Transverse colon (tissue), 4 donors: Measurements from ENCODE around the gene PTGR3. TPM values are rescaled to one million over a fixed set of nuclear protein-coding genes. Genes with fewer than 3 reads are reported as not detected.

Source experiments
- DNase-seq: peaks from one replicate; pipeline ENCODE4 v3.0.0-alpha.2; 2019
- H3K27ac ChIP-seq, 4 donors: fragments of 200-600 bp; sonication (generic); 2 replicates each; pipeline ENCODE4 v1.5.1; 2016 to 2018; ENCODE audit warnings: inconsistent platforms in 4 of 4
- H3K27me3 ChIP-seq: fragments of 200-600 bp; sonication (generic); 2 replicates; pipeline ENCODE4 v1.5.1; 2017; ENCODE audit warnings: inconsistent platforms
- H3K36me3 ChIP-seq, 4 donors: fragments of 200-600 bp; sonication (generic); 2 replicates each; pipeline ENCODE4 v1.5.1; 2017 to 2019; ENCODE audit warnings: inconsistent platforms in 4 of 4
- H3K4me1 ChIP-seq, 4 donors: fragments of 200-600 bp; sonication (generic); 2 replicates each; pipeline ENCODE4 v1.5.1; 2017 to 2020; ENCODE audit warnings: inconsistent platforms in 4 of 4
- H3K4me3 ChIP-seq, 4 donors: fragments of 200-600 bp; sonication (generic); 1 replicate in 1 of 4; 2 replicates in 3 of 4; pipeline versions ENCODE4 v1.5.1 to v1.6.1; 2017 to 2019; ENCODE audit warnings: inconsistent platforms in 4 of 4
- H3K9me3 ChIP-seq, 2 donors: fragments of 200-600 bp; sonication (generic); 2 replicates each; pipeline ENCODE4 v1.5.1; 2017 to 2019; ENCODE audit warnings: inconsistent platforms in 2 of 2
- CTCF ChIP-seq, 5 experiments: fragments of 200-600 bp in 3 of 5; fragments of 450-650 bp in 2 of 5; sonication (generic) in 3 of 5; IDR thresholded peaks; 1 replicate in 2 of 5; 2 replicates in 3 of 5; pipeline ENCODE4 v1.5.1; 2016 to 2017; ENCODE audit warnings: antibody characterized with exemption in 5 of 5, inconsistent platforms in 3 of 5, mild to moderate bottlenecking in 2 of 5, moderate library complexity in 1 of 5
- EP300 ChIP-seq: sonication (generic); formaldehyde crosslinking; IDR thresholded peaks from one replicate; pipeline ENCODE4 v1.6.1; 2017; ENCODE audit warnings: antibody characterized with exemption, low read depth
- POLR2A ChIP-seq: fragments of 450-650 bp; IDR thresholded peaks from one replicate; pipeline ENCODE4 v1.6.1; 2016; ENCODE audit warnings: antibody characterized with exemption, mild to moderate bottlenecking, moderate library complexity
- POLR2AphosphoS5 ChIP-seq, 3 donors: sonication (generic); formaldehyde crosslinking; IDR thresholded peaks; one replicate each; pipeline ENCODE4 v1.6.1; 2016; ENCODE audit warnings: antibody characterized with exemption in 3 of 3
- WGBS, 2 donors: methylation state at CpG; one replicate each; pipeline ENCODE4 v1.1.5; 2018; ENCODE audit warnings: low coverage in 1 of 2; 5-methylcytosine and 5-hydroxymethylcytosine counted together
- in situ Hi-C, 4 donors: fragments of 200-750 bp; cut with MboI; loops; one replicate each; pipeline versions ENCODE4 v1.15.0 to v1.15.1; 2017; ENCODE audit warnings: low sequenced_read_pairs in 3 of 4, low pct_ligation_motif_present in 1 of 4, low pct_unique_long_range_greater_than_20kb in 1 of 4
- intact Hi-C: fragments of 100-400 bp; cut with DNase I; formaldehyde crosslinking; loops from one replicate; pipeline ENCODE4 v1.15.1; 2023; ENCODE audit warnings: low total_unique reads
- total RNA-seq, 4 donors: library from RNA; depleted of rRNA; stranded (reverse); fragments of >200 nt; gene quantifications; one replicate each; pipeline ENCODE4 v1.1.0, GENCODE V29; 2016

The PTGR3 gene
- total RNA-seq, 4 donors from 2014 or later: 10.1 to 45.9 (median 23.4) TPM

GRCh38 chr18:75250471-75250821 is 41.5 kb upstream of the PTGR3 start:
- no peaks in the 10 kb centered on the region for H3K36me3 ChIP-seq
- in situ Hi-C loops (no loop called here), intact Hi-C loops (loop anchor here (10.0 kb wide), 1 partner anchor 46 kb away; the partner anchor contains the start of gene PTGR3)
- WGBS, 2 donors: 95% methylated on average over 19 of the region's 20 CpGs; no CpG with 5 or more reads in 1 of the 2 donors
- peaks cover 12 to 48% (median 21%) of the 10 kb centered on the region in 4 donors for H3K4me1 ChIP-seq
- no peaks in the 10 kb centered on the region for H3K27me3 ChIP-seq
- no peak for TF ChIP-seq EP300
- TF ChIP-seq POLR2AphosphoS5 (IDR thresholded peaks at IDR 0.05): no peak
- no peak overlapping the region for H3K4me3 ChIP-seq
- no peaks in the 10 kb centered on the region for H3K9me3 ChIP-seq
- H3K27ac ChIP-seq: no peak overlapping the region
- no peak for DNase-seq

- TF ChIP-seq EP300 (no peak), POLR2AphosphoS5 (IDR thresholded peaks at IDR 0.05) (no peak), CTCF (IDR thresholded peaks at IDR 0.05) (no peak), POLR2A (no peak)
- no peaks in the 10 kb centered on the region for H3K9me3 ChIP-seq
- H3K27me3 ChIP-seq: no peaks in the 10 kb centered on the region
- no peak for DNase-seq
- WGBS, 2 donors: 68 to 86% methylated on average over 5 to 18 of the region's 18 CpGs
- H3K27ac ChIP-seq: peak overlapping the region in 1 of 4 donors; percentile 79
- in situ Hi-C loops (no loop called here), intact Hi-C loops (loop anchor here (10.0 kb wide), 1 partner anchor 45 kb away; the partner anchor contains the start of gene PTGR3)
- H3K4me3 ChIP-seq: no peak overlapping the region
- no peaks in the 10 kb centered on the region for H3K36me3 ChIP-seq
- H3K4me1 ChIP-seq: peaks cover 12 to 48% (median 21%) of the 10 kb centered on the region in 4 donors
Observed at GRCh38 chr18:75249672-75250470, 40.9 kb upstream of the PTGR3 start.

GRCh38 chr18:75249175-75249518 is 40.2 kb upstream of the PTGR3 start:
- in situ Hi-C loops: no loop called here
- Histone ChIP-seq H3K4me3 (no peak overlapping the region), H3K27me3 (no peaks in the 10 kb centered on the region), H3K27ac (peak overlapping the region; percentile 70 to 82 (median 78)), H3K36me3 (no peaks in the 10 kb centered on the region), H3K4me1 (peaks cover 12 to 43% (median 21%) of the 10 kb centered on the region in 4 donors), H3K9me3 (no peaks in the 10 kb centered on the region)
- intact Hi-C loops: no loop called here
- TF ChIP-seq POLR2A: no peak
- no peak for TF ChIP-seq CTCF (IDR thresholded peaks at IDR 0.05)
- no peak for TF ChIP-seq EP300
- TF ChIP-seq POLR2AphosphoS5 (IDR thresholded peaks at IDR 0.05): no peak
- WGBS, 2 donors: 96% methylated on average over 4 of the region's 9 CpGs; no CpG with 5 or more reads in 1 of the 2 donors
- DNase-seq: no peak

GRCh38 chr18:75248426-75249174 is 39.7 kb upstream of the PTGR3 start:
- no peaks in the 10 kb centered on the region for H3K27me3 ChIP-seq
- in situ Hi-C loops: no loop called here
- 66 to 84% methylated on average over 6 to 20 of the region's 20 CpGs for WGBS, 2 donors
- H3K4me1 ChIP-seq: peaks cover 12 to 37% (median 18%) of the 10 kb centered on the region in 4 donors
- H3K9me3 ChIP-seq: no peaks in the 10 kb centered on the region
- intact Hi-C loops: no loop called here
- no peak for DNase-seq
- no peak for TF ChIP-seq EP300
- no peak for TF ChIP-seq POLR2AphosphoS5 (IDR thresholded peaks at IDR 0.05)
- TF ChIP-seq POLR2A: no peak
- TF ChIP-seq CTCF (IDR thresholded peaks at IDR 0.05): no peak
- H3K36me3 ChIP-seq: no peaks in the 10 kb centered on the region
- peak overlapping the region in 3 of 4 donors; percentile 20 to 41 (median 26) for H3K4me3 ChIP-seq
- H3K27ac ChIP-seq: peak overlapping the region; percentile 70 to 82 (median 78)
